Tibial artery (tissue), 4 donors: ENCODE measurements around the gene AADACL3.
"Not testable (repeated sequence)": the region's sequence is repeated elsewhere in the genome, so short reads cannot be mapped to it uniquely, and the experiment has no call there.

Experiments used
- DNase-seq, 2 donors: peaks; one replicate each; pipeline ENCODE4 v3.0.0-alpha.2; 2019
- H3K27ac ChIP-seq, 2 donors: fragments of 200-600 bp; sonication (generic) in 1 of 2; 1 replicate in 1 of 2; 2 replicates in 1 of 2; pipeline ENCODE4 v1.5.1; 2018 to 2019; ENCODE audit warnings: mild to moderate bottlenecking in 1 of 2
- H3K27me3 ChIP-seq, 2 donors: fragments of 200-600 bp; sonication (generic) in 1 of 2; one replicate each; pipeline versions ENCODE4 v1.5.1 to v1.6.0; 2016 to 2019
- H3K36me3 ChIP-seq, 3 donors: fragments of 200-600 bp; sonication (generic) in 2 of 3; one replicate each; pipeline ENCODE4 v1.5.1; 2016 to 2019; ENCODE audit warnings: mild to moderate bottlenecking in 2 of 3
- H3K4me1 ChIP-seq, 4 donors: fragments of 200-600 bp; sonication (generic) in 2 of 4; 1 replicate in 3 of 4; 2 replicates in 1 of 4; pipeline ENCODE4 v1.5.1; 2016 to 2019
- H3K4me3 ChIP-seq, 2 donors: fragments of 200-600 bp; sonication (generic) in 1 of 2; 1 replicate in 1 of 2; 2 replicates in 1 of 2; pipeline ENCODE4 v1.5.1; 2018 to 2019; ENCODE audit warnings: mild to moderate bottlenecking in 2 of 2
- H3K9me3 ChIP-seq, 3 donors: fragments of 200-600 bp; sonication (generic) in 1 of 3; one replicate each; pipeline ENCODE4 v1.5.1; 2016 to 2019
- CTCF ChIP-seq, 2 experiments: fragments of 200-600 bp in 1 of 2; fragments of 450-650 bp in 1 of 2; IDR thresholded peaks; one replicate each; pipeline ENCODE4 v1.5.1; 2017 to 2019; ENCODE audit warnings: antibody characterized with exemption in 2 of 2, mild to moderate bottlenecking in 1 of 2, moderate library complexity in 1 of 2
- intact Hi-C: fragments of 100-400 bp; cut with DNase I; formaldehyde crosslinking; loops from one replicate; pipeline ENCODE4 v1.15.0; 2023; ENCODE audit warnings: low total_unique reads

The AADACL3 gene

GRCh38 chr1:12715896-12716437 lies at the start of gene AADACL3:
AADACL3 (plus strand) TSS chr1:12716110; CDS start chr1:12716177, 67 bp downstream.
- no peaks in the 10 kb centered on the region for H3K4me1 ChIP-seq
- H3K36me3 ChIP-seq, result no peaks in the 10 kb centered on the region
- no peak for TF ChIP-seq CTCF (IDR thresholded peaks at IDR 0.05)
- H3K27me3 ChIP-seq, result peaks cover 0 to 10% of the 10 kb centered on the region in 2 donors
- H3K4me3 ChIP-seq, result no peak within 1 kb of the TSS
- no peaks in the 10 kb centered on the region for H3K9me3 ChIP-seq
- DNase-seq, result no peak
- intact Hi-C loops, result no loop called here
- H3K27ac ChIP-seq, result no peak within 1 kb of the TSS

- DNase-seq, result no peak
- intact Hi-C loops, result loop anchor here (10.0 kb wide), 1 partner anchor 541 kb away; no protein-coding TSS in a partner anchor
Observed at GRCh38 chr1:12666141-12666735, 49.7 kb upstream of the AADACL3 start.

GRCh38 chr1:12669529-12670068 lies 46.3 kb upstream of the AADACL3 start:
- Histone ChIP-seq H3K36me3 (no peaks in the 10 kb centered on the region), H3K27ac (no peak overlapping the region), H3K4me1 (no peaks in the 10 kb centered on the region), H3K4me3 (no peak overlapping the region), H3K9me3 (no peaks in the 10 kb centered on the region), H3K27me3 (peaks cover 0 to 4% of the 10 kb centered on the region in 2 donors)
- no peak for TF ChIP-seq CTCF (IDR thresholded peaks at IDR 0.05)
- DNase-seq, result no peak
- intact Hi-C loops, result loop anchor here (10.0 kb wide), 1 partner anchor 545 kb away; no protein-coding TSS in a partner anchor

More at GRCh38 chr1:12666141-12666735, 49.7 kb upstream of the AADACL3 start:
- H3K4me1 ChIP-seq, result no peaks in the 10 kb centered on the region
- peaks cover 0 to 6% (median 0%) of the 10 kb centered on the region in 3 donors for H3K9me3 ChIP-seq
- no peak overlapping the region for H3K4me3 ChIP-seq
- TF ChIP-seq CTCF (IDR thresholded peaks at IDR 0.05), result no peak
- H3K27ac ChIP-seq, result no peak overlapping the region
- no peaks in the 10 kb centered on the region for H3K36me3 ChIP-seq
- H3K27me3 ChIP-seq, result no peaks in the 10 kb centered on the region

GRCh38 chr1:12674358-12674757 lies 41.6 kb upstream of the AADACL3 start:
- intact Hi-C loops, result no loop called here
- no peak for TF ChIP-seq CTCF (IDR thresholded peaks at IDR 0.05)

GRCh38 chr1:12676122-12676521 lies 39.8 kb upstream of the AADACL3 start:
- H3K4me1 ChIP-seq, result peaks cover 0 to 24% (median 12%) of the 10 kb centered on the region in 4 donors
- H3K9me3 ChIP-seq, H3K27me3 ChIP-seq, DNase-seq, H3K4me3 ChIP-seq, H3K36me3 ChIP-seq, intact Hi-C loops, H3K27ac ChIP-seq: not testable (repeated sequence)

More at GRCh38 chr1:12674358-12674757, 41.6 kb upstream of the AADACL3 start:
- Histone ChIP-seq H3K9me3 (no peaks in the 10 kb centered on the region), H3K4me3 (no peak overlapping the region), H3K36me3 (no peaks in the 10 kb centered on the region), H3K4me1 (peaks cover 0 to 24% (median 12%) of the 10 kb centered on the region in 4 donors), H3K27me3 (peaks cover 0 to 4% of the 10 kb centered on the region in 2 donors), H3K27ac (no peak overlapping the region)
- DNase-seq, result no peak

- no peak overlapping the region for H3K4me3 ChIP-seq
- peaks cover 0 to 24% (median 12%) of the 10 kb centered on the region in 4 donors for H3K4me1 ChIP-seq
- no peak for TF ChIP-seq CTCF (IDR thresholded peaks at IDR 0.05)
- no peaks in the 10 kb centered on the region for H3K9me3 ChIP-seq
- H3K27ac ChIP-seq, result peak overlapping the region; percentile 46 to 63
- DNase-seq, result peak; percentile 72 to 87
- H3K36me3 ChIP-seq, result no peaks in the 10 kb centered on the region
- H3K27me3 ChIP-seq, result peaks cover 0 to 4% of the 10 kb centered on the region in 2 donors
- intact Hi-C loops, result no loop called here
Observed at GRCh38 chr1:12677565-12677964, 38.3 kb upstream of the AADACL3 start.
